ENCODE measurements around the gene PAM. TPM values are rescaled to one million over a fixed set of nuclear protein-coding genes. Genes with fewer than 3 reads are reported as not detected.

Gene PAM
- polyA plus RNA-seq, 1 donor from 2014 or later: 363 TPM

GRCh38 chr5:102762095-102762534 lies 7.0 kb downstream of the PAM start:
- no peak overlapping the region for H2AFZ ChIP-seq (ENCODE audit: low read depth, low read length)
- no peaks in the 10 kb centered on the region for H3F3A ChIP-seq (ENCODE audit: insufficient read depth, low read length, poor library complexity, severe bottlenecking)
- no peak overlapping the region for H3K4me3 ChIP-seq (ENCODE audit: low read length)
- H3K27ac ChIP-seq (ENCODE audit: low read length): no peak overlapping the region
- H3K27me3 ChIP-seq (ENCODE audit: insufficient read depth, low read depth, low read length): no peaks in the 10 kb centered on the region
- H3K9me2 ChIP-seq (ENCODE audit: insufficient read depth, low read length): no peaks in the 10 kb centered on the region
- H3K9me3 ChIP-seq (ENCODE audit: low read length): no peaks in the 10 kb centered on the region
- no peak for TF ChIP-seq POLR2AphosphoS5 (IDR thresholded peaks at IDR 0.05)
- H3K9ac ChIP-seq (ENCODE audit: low read length): no peak overlapping the region
- no peaks in the 10 kb centered on the region for H4K20me1 ChIP-seq (ENCODE audit: insufficient read depth)
- H3K4me2 ChIP-seq (ENCODE audit: low read length): no peak overlapping the region
- H3K36me3 ChIP-seq (ENCODE audit: insufficient read depth, low read length): no peaks in the 10 kb centered on the region
- H3K79me2 ChIP-seq (replicated peaks; ENCODE audit: insufficient read depth, low read length): peaks cover 32% of the 10 kb centered on the region

- Histone ChIP-seq H3K9me3 (ENCODE audit: low read length) (no peaks in the 10 kb centered on the region), H3K79me2 (replicated peaks; ENCODE audit: insufficient read depth, low read length) (peaks cover 37% of the 10 kb centered on the region), H3K9me2 (ENCODE audit: insufficient read depth, low read length) (no peaks in the 10 kb centered on the region), H3K4me2 (ENCODE audit: low read length) (no peak overlapping the region), H3K4me3 (ENCODE audit: low read length) (no peak overlapping the region), H3K27ac (ENCODE audit: low read length) (no peak overlapping the region), H3K9ac (ENCODE audit: low read length) (no peak overlapping the region), H4K20me1 (ENCODE audit: insufficient read depth) (no peaks in the 10 kb centered on the region), H2AFZ (ENCODE audit: low read depth, low read length) (no peak overlapping the region), H3F3A (ENCODE audit: insufficient read depth, low read length, poor library complexity, severe bottlenecking) (no peaks in the 10 kb centered on the region), H3K36me3 (ENCODE audit: insufficient read depth, low read length) (no peaks in the 10 kb centered on the region), H3K27me3 (ENCODE audit: insufficient read depth, low read depth, low read length) (no peaks in the 10 kb centered on the region)
- no peak for TF ChIP-seq TAF1 (IDR thresholded peaks at IDR 0.05; ENCODE audit: low read depth)
Observed at GRCh38 chr5:102762562-102763227, 7.6 kb downstream of the PAM start.

- Histone ChIP-seq H3K9me2 (ENCODE audit: insufficient read depth, low read length) (no peaks in the 10 kb centered on the region), H4K20me1 (ENCODE audit: insufficient read depth) (no peaks in the 10 kb centered on the region), H3K4me3 (ENCODE audit: low read length) (no peak overlapping the region), H3K79me2 (replicated peaks; ENCODE audit: insufficient read depth, low read length) (peaks cover 34% of the 10 kb centered on the region), H3K27ac (ENCODE audit: low read length) (no peak overlapping the region), H3K9me3 (ENCODE audit: low read length) (no peaks in the 10 kb centered on the region), H3K9ac (ENCODE audit: low read length) (no peak overlapping the region), H3K27me3 (ENCODE audit: insufficient read depth, low read depth, low read length) (no peaks in the 10 kb centered on the region), H3F3A (ENCODE audit: insufficient read depth, low read length, poor library complexity, severe bottlenecking) (no peaks in the 10 kb centered on the region), H3K4me2 (ENCODE audit: low read length) (no peak overlapping the region), H2AFZ (ENCODE audit: low read depth, low read length) (no peak overlapping the region), H3K36me3 (ENCODE audit: insufficient read depth, low read length) (no peaks in the 10 kb centered on the region)
- no peak for TF ChIP-seq MXI1 (conservative IDR thresholded peaks at IDR 0.05; ENCODE audit: poor library complexity, severe bottlenecking)
Observed at GRCh38 chr5:102763734-102764133, 8.6 kb downstream of the PAM start.

- Histone ChIP-seq H3K9me2 (ENCODE audit: insufficient read depth, low read length) (no peaks in the 10 kb centered on the region), H3K79me2 (replicated peaks; ENCODE audit: insufficient read depth, low read length) (peaks cover 30% of the 10 kb centered on the region), H3F3A (ENCODE audit: insufficient read depth, low read length, poor library complexity, severe bottlenecking) (no peaks in the 10 kb centered on the region), H3K4me3 (ENCODE audit: low read length) (no peak overlapping the region), H3K27ac (ENCODE audit: low read length) (no peak overlapping the region), H4K20me1 (ENCODE audit: insufficient read depth) (no peaks in the 10 kb centered on the region), H3K27me3 (ENCODE audit: insufficient read depth, low read depth, low read length) (no peaks in the 10 kb centered on the region), H2AFZ (ENCODE audit: low read depth, low read length) (no peak overlapping the region), H3K4me2 (ENCODE audit: low read length) (no peak overlapping the region), H3K9ac (ENCODE audit: low read length) (no peak overlapping the region), H3K9me3 (ENCODE audit: low read length) (no peaks in the 10 kb centered on the region), H3K36me3 (ENCODE audit: insufficient read depth, low read length) (no peaks in the 10 kb centered on the region)
- TF ChIP-seq CTCF (IDR thresholded peaks at IDR 0.05; ENCODE audit: poor library complexity, severe bottlenecking) (no peak), EP300 (conservative IDR thresholded peaks at IDR 0.05; ENCODE audit: poor library complexity, severe bottlenecking) (no peak)
Observed at GRCh38 chr5:102764381-102765004, 9.4 kb downstream of the PAM start.

All from neural cell (in vitro differentiated cells).